Measurements from ENCODE around the gene CIT. TPM values are rescaled to one million over a fixed set of nuclear protein-coding genes. Genes with fewer than 3 reads are reported as not detected.
A peak's percentile ranks its signal among the peaks of the same experiment; 100 is the strongest.

Gene CIT
- total RNA-seq: 1 to 10 TPM; 1.3 to 1.9 TPM
- 1.1 TPM for polyA plus RNA-seq (2013, experiment 1 of 2)
- polyA plus RNA-seq (2013, experiment 2 of 2): 1.3 TPM
- total RNA-seq: 0.34 to 71.3 (median 3.5) reads per million in 172 experiments

GRCh38 chr12:119876761-119877638 lies at the start of gene CIT:
Gene CIT (minus strand): TSS chr12:119877320. CDS start chr12:119876168, 1,152 bp downstream.
- POLR2A ChIA-PET: no interaction called here

DNA sequence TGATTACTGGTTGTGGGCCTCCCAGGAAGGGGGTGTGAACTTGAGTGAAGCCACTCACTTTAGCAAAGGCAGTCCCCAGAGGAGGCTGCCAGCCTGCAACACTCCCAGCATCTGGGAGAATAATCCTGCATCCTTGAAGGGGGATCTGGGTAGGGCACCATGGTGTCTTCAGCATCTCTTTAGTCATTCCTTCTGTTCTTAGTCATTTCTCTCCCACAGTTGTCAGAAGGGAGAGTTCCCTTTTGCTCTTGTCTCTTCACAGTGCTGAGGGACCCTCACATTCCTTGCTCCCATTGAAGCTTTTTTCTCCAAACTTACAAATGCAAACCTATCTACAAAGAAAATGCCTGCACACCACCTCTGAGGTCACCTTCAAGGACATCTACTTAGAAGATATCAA lies 48.1 kb upstream of the CIT start:
- H3K4me1 ChIP-seq (ENCODE audit: insufficient read depth, low read length): no peaks in the 10 kb centered on the region
- H3K36me3 ChIP-seq (ENCODE audit: insufficient read depth, low read length): no peaks in the 10 kb centered on the region
- Mint-ChIP-seq H3K36me3 (ENCODE audit: low read depth) (no peaks in the 10 kb centered on the region), H3K27me3 (peaks cover 13% of the 10 kb centered on the region), H3K9me3 (no peaks in the 10 kb centered on the region), H3K4me1 (ENCODE audit: low read depth) (no peaks in the 10 kb centered on the region), H3K27ac (no peak overlapping the region), H3K4me3 (no peak overlapping the region)
- H3K27me3 ChIP-seq (ENCODE audit: control insufficient read depth in 1 of 2, insufficient read depth in 2 of 2, low read length in 2 of 2): no peaks in the 10 kb centered on the region
- H3K9me3 ChIP-seq (ENCODE audit: control insufficient read depth in 1 of 2, insufficient read depth in 1 of 2, low read length in 2 of 2): no peaks in the 10 kb centered on the region
- no peak for DNase-seq
- intact Hi-C loops (cut with DNase I, micrococcal nuclease): no loop called here
- no peak for TF ChIP-seq CTCF (IDR thresholded peaks at IDR 0.05)
- POLR2A ChIA-PET: no interaction called here
- H3K4me3 ChIP-seq (ENCODE audit: low read length): no peak overlapping the region
- no peak overlapping the region for H3K27ac ChIP-seq (ENCODE audit: low read depth in 1 of 2, low read length in 2 of 2)
- CTCF ChIA-PET: interaction anchor here (0.6 to 1.0 kb wide), 3 partner anchors 17 to 362 kb away, joined by 3 read pairs; no protein-coding TSS in a partner anchor
- no peak for ATAC-seq (ENCODE audit: poor library complexity)

More at GRCh38 chr12:119876761-119877638, at the start of gene CIT:
- Histone ChIP-seq H3K9me3 (ENCODE audit: control insufficient read depth in 1 of 2, insufficient read depth in 1 of 2, low read length in 2 of 2) (no peaks in the 10 kb centered on the region), H3K27ac (ENCODE audit: low read depth in 1 of 2, low read length in 2 of 2) (no peak within 1 kb of the TSS), H3K27me3 (ENCODE audit: control insufficient read depth in 1 of 2, insufficient read depth in 2 of 2, low read length in 2 of 2) (no peaks in the 10 kb centered on the region), H3K4me1 (ENCODE audit: insufficient read depth, low read length) (peaks cover 16% of the 10 kb centered on the region), H3K36me3 (ENCODE audit: insufficient read depth, low read length) (no peaks in the 10 kb centered on the region), H3K4me3 (ENCODE audit: low read length) (peak within 1 kb of the TSS; percentile 77)
- H3K4me1 Mint-ChIP-seq (ENCODE audit: low read depth): peaks cover 7% of the 10 kb centered on the region
- no peaks in the 10 kb centered on the region for H3K9me3 Mint-ChIP-seq
- H3K36me3 Mint-ChIP-seq (ENCODE audit: low read depth): no peaks in the 10 kb centered on the region
- no peaks in the 10 kb centered on the region for H3K27me3 Mint-ChIP-seq
- intact Hi-C loops (cut with DNase I, micrococcal nuclease): loop anchor here in 1 of 2 experiments (10.0 kb wide), 1 partner anchor 212 kb away; the partner anchor contains the start of gene PRKAB1
- H3K4me3 Mint-ChIP-seq: peak within 1 kb of the TSS; percentile 82
- DNase-seq: peak; percentile 69 to 93 (median 82)
- TF ChIP-seq CTCF (IDR thresholded peaks at IDR 0.05): no peak
- CTCF ChIA-PET: no interaction called here
- no peak within 1 kb of the TSS for H3K27ac Mint-ChIP-seq
- ATAC-seq (ENCODE audit: poor library complexity): peak; percentile 99

GRCh38 chr12:119920064-119920463 lies 42.9 kb upstream of the CIT start:
- ATAC-seq (ENCODE audit: poor library complexity): no peak
- no peaks in the 10 kb centered on the region for H3K9me3 Mint-ChIP-seq
- ChIA-PET CTCF (no interaction called here), POLR2A (no interaction called here)
- no peaks in the 10 kb centered on the region for H3K36me3 Mint-ChIP-seq (ENCODE audit: low read depth)
- H3K27me3 Mint-ChIP-seq: peaks cover 9% of the 10 kb centered on the region
- Histone ChIP-seq H3K4me1 (ENCODE audit: insufficient read depth, low read length) (no peaks in the 10 kb centered on the region), H3K27me3 (ENCODE audit: control insufficient read depth in 1 of 2, insufficient read depth in 2 of 2, low read length in 2 of 2) (no peaks in the 10 kb centered on the region), H3K9me3 (ENCODE audit: control insufficient read depth in 1 of 2, insufficient read depth in 1 of 2, low read length in 2 of 2) (no peaks in the 10 kb centered on the region), H3K27ac (ENCODE audit: low read depth in 1 of 2, low read length in 2 of 2) (no peak overlapping the region), H3K4me3 (ENCODE audit: low read length) (no peak overlapping the region), H3K36me3 (ENCODE audit: insufficient read depth, low read length) (no peaks in the 10 kb centered on the region)
- TF ChIP-seq CTCF (IDR thresholded peaks at IDR 0.05): no peak
- H3K4me3 Mint-ChIP-seq: no peak overlapping the region
- DNase-seq: no peak
- H3K4me1 Mint-ChIP-seq (ENCODE audit: low read depth): no peaks in the 10 kb centered on the region
- no peak overlapping the region for H3K27ac Mint-ChIP-seq
- intact Hi-C loops (cut with DNase I, micrococcal nuclease): no loop called here

Data from CD4-positive, alpha-beta T cell (primary cell).